Prostate gland (tissue), 2 donors: Measurements from ENCODE around the gene CSPG4.

Source experiments
- POLR2A ChIP-seq: fragments of 450-650 bp; IDR thresholded peaks from one replicate; pipeline ENCODE4 v1.6.1; 2016; ENCODE audit warnings: antibody characterized with exemption, mild to moderate bottlenecking
- POLR2AphosphoS5 ChIP-seq: sonication (generic); formaldehyde crosslinking; IDR thresholded peaks from one replicate; pipeline ENCODE4 v1.6.1; 2017; ENCODE audit warnings: antibody characterized with exemption
- TF ChIP-seq, protein P1 (sequence below), 4 experiments: fragments of 200-600 bp in 2 of 4; fragments of 450-650 bp in 2 of 4; sonication (generic) in 2 of 4; IDR thresholded peaks; 1 replicate in 3 of 4; 2 replicates in 1 of 4; pipeline ENCODE4 v1.5.1; 2016 to 2019; ENCODE audit warnings: antibody characterized with exemption in 4 of 4, mild to moderate bottlenecking in 2 of 4, moderate library complexity in 2 of 4

DNA sequence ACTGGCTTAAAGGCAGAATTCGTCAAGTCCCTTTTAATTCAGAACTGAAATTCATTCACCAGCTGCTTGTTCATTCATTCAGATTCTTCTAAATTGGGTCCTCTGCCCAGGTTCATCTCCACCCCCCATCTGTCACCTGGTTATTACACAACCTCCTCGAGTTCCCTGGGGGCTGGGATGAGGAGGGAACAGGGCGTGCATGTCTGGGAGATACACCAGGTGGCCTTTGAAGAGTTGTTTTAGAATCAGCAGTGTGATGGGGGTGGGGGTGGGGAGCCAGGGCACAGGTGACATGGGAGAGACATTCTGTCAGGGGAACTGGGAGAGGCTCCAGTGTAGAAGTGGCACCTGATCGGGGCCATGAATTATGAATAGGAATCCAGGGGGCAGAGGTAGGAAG is 56.7 kb downstream of the CSPG4 start:
- TF ChIP-seq, protein P1, sequence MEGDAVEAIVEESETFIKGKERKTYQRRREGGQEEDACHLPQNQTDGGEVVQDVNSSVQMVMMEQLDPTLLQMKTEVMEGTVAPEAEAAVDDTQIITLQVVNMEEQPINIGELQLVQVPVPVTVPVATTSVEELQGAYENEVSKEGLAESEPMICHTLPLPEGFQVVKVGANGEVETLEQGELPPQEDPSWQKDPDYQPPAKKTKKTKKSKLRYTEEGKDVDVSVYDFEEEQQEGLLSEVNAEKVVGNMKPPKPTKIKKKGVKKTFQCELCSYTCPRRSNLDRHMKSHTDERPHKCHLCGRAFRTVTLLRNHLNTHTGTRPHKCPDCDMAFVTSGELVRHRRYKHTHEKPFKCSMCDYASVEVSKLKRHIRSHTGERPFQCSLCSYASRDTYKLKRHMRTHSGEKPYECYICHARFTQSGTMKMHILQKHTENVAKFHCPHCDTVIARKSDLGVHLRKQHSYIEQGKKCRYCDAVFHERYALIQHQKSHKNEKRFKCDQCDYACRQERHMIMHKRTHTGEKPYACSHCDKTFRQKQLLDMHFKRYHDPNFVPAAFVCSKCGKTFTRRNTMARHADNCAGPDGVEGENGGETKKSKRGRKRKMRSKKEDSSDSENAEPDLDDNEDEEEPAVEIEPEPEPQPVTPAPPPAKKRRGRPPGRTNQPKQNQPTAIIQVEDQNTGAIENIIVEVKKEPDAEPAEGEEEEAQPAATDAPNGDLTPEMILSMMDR (IDR thresholded peaks at IDR 0.05), result no peak
- TF ChIP-seq POLR2A (no peak), POLR2AphosphoS5 (no peak)
